H9 (cell line): Measurements from ENCODE around the gene DDC. TPM values are rescaled to one million over a fixed set of nuclear protein-coding genes. Genes with fewer than 3 reads are reported as not detected.

Experiments used
- DNase-seq: peaks from one replicate; pipeline ENCODE4 v3.0.0-alpha.2; 2017
- H2AFZ ChIP-seq: one replicate; pipeline ENCODE4 v1.6.1; 2013; ENCODE audit warnings: mild to moderate bottlenecking, low read length, control low read depth, moderate library complexity
- H2AK5ac ChIP-seq: 2 replicates; pipeline ENCODE4 v1.6.1; 2013; ENCODE audit warnings: low read length, control low read depth, mixed read lengths; ENCODE audit not compliant: insufficient read length
- H2BK120ac ChIP-seq: one replicate; pipeline ENCODE4 v1.6.1; 2013; ENCODE audit warnings: low read depth, mild to moderate bottlenecking, low read length, control low read depth, inconsistent platforms; ENCODE audit not compliant: poor library complexity, severe bottlenecking
- H2BK12ac ChIP-seq: 2 replicates; pipeline ENCODE4 v1.6.1; 2013; ENCODE audit warnings: low read length, control low read depth, mixed read lengths, low read depth; ENCODE audit not compliant: insufficient read length
- H2BK15ac ChIP-seq: 2 replicates; pipeline ENCODE4 v1.6.1; 2013; ENCODE audit warnings: low read depth, low read length, control low read depth
- H2BK20ac ChIP-seq: one replicate; pipeline ENCODE4 v1.6.1; 2013; ENCODE audit warnings: low read depth, mild to moderate bottlenecking, low read length, control low read depth, inconsistent platforms; ENCODE audit not compliant: poor library complexity, severe bottlenecking
- H2BK5ac ChIP-seq: 2 replicates; pipeline ENCODE4 v1.6.1; 2013; ENCODE audit warnings: low read length, control low read depth, mixed read lengths; ENCODE audit not compliant: insufficient read length
- H3K14ac ChIP-seq: 2 replicates; pipeline ENCODE4 v1.6.1; 2013; ENCODE audit warnings: low read length, control low read depth; ENCODE audit not compliant: insufficient read depth
- H3K18ac ChIP-seq: 2 replicates; pipeline ENCODE4 v1.6.1; 2013; ENCODE audit warnings: low read depth, mild to moderate bottlenecking, mixed read lengths, low read length, control low read depth; ENCODE audit not compliant: insufficient read length
- H3K23ac ChIP-seq: 2 replicates; pipeline ENCODE4 v1.6.1; 2013; ENCODE audit warnings: low read length, control low read depth, mixed read lengths, low read depth; ENCODE audit not compliant: insufficient read length
- H3K23me2 ChIP-seq: 2 replicates; pipeline ENCODE4 v1.6.1; 2013; ENCODE audit warnings: low read depth, mild to moderate bottlenecking, mixed read lengths, low read length, control low read depth; ENCODE audit not compliant: insufficient read length, poor library complexity, severe bottlenecking
- H3K27ac ChIP-seq: 2 replicates; pipeline ENCODE4 v1.5.1; 2013; ENCODE audit warnings: low read length, control low read depth, mixed read lengths, low read depth; ENCODE audit not compliant: insufficient read length
- H3K27me3 ChIP-seq: 2 replicates; pipeline ENCODE4 v1.6.1; 2013; ENCODE audit warnings: low read length, control low read depth, inconsistent platforms; ENCODE audit not compliant: insufficient read depth
- H3K4ac ChIP-seq: 2 replicates; pipeline ENCODE4 v1.6.1; 2013; ENCODE audit warnings: low read depth, mild to moderate bottlenecking, control low read depth, inconsistent platforms, low read length, moderate library complexity
- H3K4me1 ChIP-seq: 2 replicates; pipeline ENCODE4 v1.6.1; 2013; ENCODE audit warnings: low read length, control low read depth, inconsistent platforms; ENCODE audit not compliant: insufficient read depth
- H3K4me2 ChIP-seq: 2 replicates; pipeline ENCODE4 v1.6.1; 2013; ENCODE audit warnings: low read length, control low read depth, mixed read lengths; ENCODE audit not compliant: insufficient read length, insufficient read depth
- H3K56ac ChIP-seq: 2 replicates; pipeline ENCODE4 v1.6.1; 2013; ENCODE audit warnings: low read depth, mild to moderate bottlenecking, mixed read lengths, low read length, control low read depth; ENCODE audit not compliant: insufficient read length
- H3K79me1 ChIP-seq: 2 replicates; pipeline ENCODE4 v1.6.1; 2013; ENCODE audit warnings: low read depth, mild to moderate bottlenecking, moderate library complexity, low read length, control low read depth, inconsistent platforms; ENCODE audit not compliant: insufficient read depth, poor library complexity, severe bottlenecking
- H3K79me2 ChIP-seq: 2 replicates; pipeline ENCODE4 v1.6.1; 2013; ENCODE audit warnings: low read length, control low read depth, inconsistent platforms; ENCODE audit not compliant: insufficient read depth
- H3K9ac ChIP-seq: 2 replicates; pipeline ENCODE4 v1.6.1; 2013; ENCODE audit warnings: low read length, control low read depth, mixed read lengths; ENCODE audit not compliant: insufficient read length; ENCODE audit errors: extremely low read depth
- H3K9me3 ChIP-seq: one replicate; pipeline ENCODE4 v1.6.1; 2013; ENCODE audit warnings: low read depth, low read length, inconsistent platforms; ENCODE audit not compliant: control insufficient read depth
- H3T11ph ChIP-seq: one replicate; pipeline ENCODE4 v1.6.1; 2013; ENCODE audit warnings: mild to moderate bottlenecking, low read length, control low read depth, inconsistent platforms
- H4K20me1 ChIP-seq: one replicate; pipeline ENCODE4 v1.6.1; 2013; ENCODE audit not compliant: control insufficient read depth, insufficient read length, insufficient read depth
- H4K5ac ChIP-seq: 2 replicates; pipeline ENCODE4 v1.6.1; 2013; ENCODE audit warnings: low read depth, mild to moderate bottlenecking, mixed read lengths, low read length, control low read depth; ENCODE audit not compliant: insufficient read length
- H4K8ac ChIP-seq: replicated peaks from 2 replicates; pipeline ENCODE4 v1.6.1; 2013; ENCODE audit warnings: low read length, control low read depth, mixed read lengths, low read depth; ENCODE audit not compliant: insufficient read length
- H4K91ac ChIP-seq: 2 replicates; pipeline ENCODE4 v1.6.1; 2013; ENCODE audit warnings: low read depth, mild to moderate bottlenecking, moderate library complexity, mixed read lengths, low read length, control low read depth; ENCODE audit not compliant: insufficient read length
- H3K27ac Mint-ChIP-seq, 3 experiments: 2 replicates in 2 of 3; 3 replicates in 1 of 3; pipeline ENCODE4 v1.8.0; 2020 to 2021; ENCODE audit warnings: mixed read lengths in 3 of 3, mild to moderate bottlenecking in 1 of 3, moderate library complexity in 1 of 3
- H3K27me3 Mint-ChIP-seq: 2 replicates; pipeline ENCODE4 v1.8.0; 2021; ENCODE audit warnings: low read depth, mild to moderate bottlenecking, moderate library complexity, mixed read lengths
- H3K36me3 Mint-ChIP-seq, 3 experiments: 2 replicates in 2 of 3; 3 replicates in 1 of 3; pipeline ENCODE4 v1.8.0; 2020 to 2021; ENCODE audit warnings: low read depth in 3 of 3, mixed read lengths in 3 of 3; ENCODE audit not compliant: insufficient read depth in 1 of 3
- H3K4me1 Mint-ChIP-seq, 2 experiments: 2 replicates each; pipeline ENCODE4 v1.8.0; 2020; ENCODE audit warnings: mixed read lengths in 2 of 2
- H3K4me3 Mint-ChIP-seq, 2 experiments: 2 replicates in 1 of 2; 3 replicates in 1 of 2; pipeline ENCODE4 v1.8.0; 2020 to 2021; ENCODE audit warnings: mild to moderate bottlenecking in 2 of 2, mixed read lengths in 2 of 2, moderate library complexity in 1 of 2
- H3K9me3 Mint-ChIP-seq, 2 experiments: 2 replicates in 1 of 2; 3 replicates in 1 of 2; pipeline ENCODE4 v1.8.0; 2020; ENCODE audit warnings: mild to moderate bottlenecking in 2 of 2, mixed read lengths in 2 of 2, moderate library complexity in 1 of 2
- WGBS: extraction: QIAGEN DNeasy Blood & Tissue Kit; methylation state at CpG from one replicate; pipeline ENCODE4 v1.1.7; 2013; ENCODE audit warnings: missing lambda C conversion rate, low lambda C conversion rate, mixed read lengths; ENCODE audit not compliant: insufficient read length; ENCODE audit errors: extremely low coverage; 5-methylcytosine and 5-hydroxymethylcytosine counted together
- total RNA-seq: library from RNA; stranded (reverse); gene quantifications from 2 replicates; pipeline ENCODE4 v1.2.1, GENCODE V29; 2021
- TF ChIP-seq, protein P1 (sequence below): fragments of 200-600 bp; sonication (generic); conservative IDR thresholded peaks from 3 replicates; pipeline ENCODE4 v1.8.0; 2021; ENCODE audit warnings: antibody characterized with exemption, mild to moderate bottlenecking

DDC gene
- total RNA-seq, 1 experiment from 2014 or later, result not detected

- Histone ChIP-seq H2BK12ac (no peak overlapping the region), H3K9ac (no peak overlapping the region), H2AK5ac (no peak overlapping the region), H3K9me3 (no peaks in the 10 kb centered on the region), H3K4me2 (no peak overlapping the region), H2BK5ac (no peak overlapping the region), H2BK120ac (no peak overlapping the region), H3K79me1 (no peaks in the 10 kb centered on the region), H4K8ac (no peak overlapping the region), H3K27me3 (no peaks in the 10 kb centered on the region), H2BK20ac (no peak overlapping the region), H3K4me1 (no peaks in the 10 kb centered on the region), H3T11ph (no peak overlapping the region), H3K23me2 (no peaks in the 10 kb centered on the region), H3K56ac (no peak overlapping the region), H4K5ac (no peak overlapping the region), H3K14ac (0 out of 2 replicates have a peak overlapping the region, but pooled peaks have one; percentile 20), H3K18ac (no peak overlapping the region), H3K23ac (no peak overlapping the region), H2AFZ (no peak overlapping the region), H4K20me1 (no peaks in the 10 kb centered on the region), H3K79me2 (no peaks in the 10 kb centered on the region), H4K91ac (no peak overlapping the region), H3K27ac (no peak overlapping the region), H2BK15ac (no peak overlapping the region), H3K4ac (no peak overlapping the region)
- TF ChIP-seq, protein P1, sequence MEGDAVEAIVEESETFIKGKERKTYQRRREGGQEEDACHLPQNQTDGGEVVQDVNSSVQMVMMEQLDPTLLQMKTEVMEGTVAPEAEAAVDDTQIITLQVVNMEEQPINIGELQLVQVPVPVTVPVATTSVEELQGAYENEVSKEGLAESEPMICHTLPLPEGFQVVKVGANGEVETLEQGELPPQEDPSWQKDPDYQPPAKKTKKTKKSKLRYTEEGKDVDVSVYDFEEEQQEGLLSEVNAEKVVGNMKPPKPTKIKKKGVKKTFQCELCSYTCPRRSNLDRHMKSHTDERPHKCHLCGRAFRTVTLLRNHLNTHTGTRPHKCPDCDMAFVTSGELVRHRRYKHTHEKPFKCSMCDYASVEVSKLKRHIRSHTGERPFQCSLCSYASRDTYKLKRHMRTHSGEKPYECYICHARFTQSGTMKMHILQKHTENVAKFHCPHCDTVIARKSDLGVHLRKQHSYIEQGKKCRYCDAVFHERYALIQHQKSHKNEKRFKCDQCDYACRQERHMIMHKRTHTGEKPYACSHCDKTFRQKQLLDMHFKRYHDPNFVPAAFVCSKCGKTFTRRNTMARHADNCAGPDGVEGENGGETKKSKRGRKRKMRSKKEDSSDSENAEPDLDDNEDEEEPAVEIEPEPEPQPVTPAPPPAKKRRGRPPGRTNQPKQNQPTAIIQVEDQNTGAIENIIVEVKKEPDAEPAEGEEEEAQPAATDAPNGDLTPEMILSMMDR, result no peak
- H3K4me3 Mint-ChIP-seq, result no peak overlapping the region
- no peak for DNase-seq
- H3K36me3 Mint-ChIP-seq, result no peaks in the 10 kb centered on the region; a peak in 1 of 7 replicates
- no peaks in the 10 kb centered on the region; the same call in 1 of the 2 replicates for H3K27me3 Mint-ChIP-seq
- peaks cover 6 to 8% of the 10 kb centered on the region in 2 experiments; a peak in 3 of 4 replicates for H3K4me1 Mint-ChIP-seq
- H3K9me3 Mint-ChIP-seq, result no peaks in the 10 kb centered on the region
- no peak overlapping the region for H3K27ac Mint-ChIP-seq
- WGBS, result no CpG with 5 or more reads among the region's 15 CpGs
Measured at GRCh38 chr7:50539725-50540124, 25.5 kb downstream of the DDC start.
